NCI-H1694 treated with DMSO at 0.1 percent for 48 hours (cell line): ENCODE data around the gene CS.
A peak's percentile ranks its signal among the peaks of the same experiment; 100 is the strongest.
"Not testable (repeated sequence)": the region's sequence is repeated elsewhere in the genome, so short reads cannot be mapped to it uniquely, and the experiment has no call there.

Source experiments
- DNase-seq: peaks from one replicate; lab custom pipeline; 2025; lab: John Stamatoyannopoulos, UW

CS gene

GRCh38 chr12:56321027-56321426 is 20.9 kb upstream of the CS start:
- no peak for DNase-seq

GRCh38 chr12:56317675-56318074 is 17.5 kb upstream of the CS start:
- DNase-seq, result no peak

DNA sequence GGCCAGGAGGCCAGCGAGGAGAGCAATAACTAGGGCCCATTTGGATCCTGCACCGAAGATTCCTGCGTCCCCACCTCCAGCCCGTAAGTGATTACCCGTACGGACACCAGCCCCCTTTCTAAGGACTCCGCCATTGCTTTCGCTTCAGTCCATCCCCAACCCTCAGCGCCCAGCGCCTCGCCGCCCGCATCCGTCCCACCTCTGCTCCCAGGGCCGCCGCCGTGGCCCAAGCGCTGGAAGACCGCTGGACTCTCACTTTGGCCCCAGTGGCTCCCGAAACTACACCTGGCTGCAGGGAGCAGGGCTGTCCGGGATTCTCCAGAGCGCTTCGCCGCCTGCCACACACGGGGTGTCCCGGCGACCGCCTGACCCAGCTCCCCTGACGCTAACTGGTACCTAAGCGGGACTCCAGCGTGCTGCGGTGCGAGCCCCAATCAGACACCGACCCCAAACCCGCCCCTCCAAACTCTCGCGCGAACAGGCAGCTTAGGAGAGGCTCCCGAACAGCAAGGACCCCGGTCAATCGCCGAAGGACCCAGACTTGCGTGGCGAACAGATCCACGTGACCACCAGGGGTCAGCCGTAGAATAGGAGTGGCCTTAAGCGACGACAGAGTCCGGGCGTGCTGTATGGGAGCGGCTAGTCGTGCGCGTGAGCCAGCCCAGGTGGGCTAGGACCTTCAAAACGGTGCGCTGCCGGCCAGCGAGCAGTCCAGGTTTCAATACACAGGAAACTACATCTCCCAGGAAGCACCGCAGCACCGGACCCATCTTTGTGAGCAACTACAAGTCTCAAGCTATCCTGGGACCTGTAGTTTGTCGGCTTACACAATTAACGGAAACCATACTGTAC is 15.7 kb upstream of the CS start, which contains the start of gene CNPY2:
Gene CNPY2, minus strand, starts transcription at position 367 of the 852 bp plus-strand sequence. CDS start 771 bp downstream, outside the sequence.
- peak; percentile 95 for DNase-seq

GRCh38 chr12:56315249-56315621 is 15.1 kb upstream of the CS start:
- no peak for DNase-seq

DNA sequence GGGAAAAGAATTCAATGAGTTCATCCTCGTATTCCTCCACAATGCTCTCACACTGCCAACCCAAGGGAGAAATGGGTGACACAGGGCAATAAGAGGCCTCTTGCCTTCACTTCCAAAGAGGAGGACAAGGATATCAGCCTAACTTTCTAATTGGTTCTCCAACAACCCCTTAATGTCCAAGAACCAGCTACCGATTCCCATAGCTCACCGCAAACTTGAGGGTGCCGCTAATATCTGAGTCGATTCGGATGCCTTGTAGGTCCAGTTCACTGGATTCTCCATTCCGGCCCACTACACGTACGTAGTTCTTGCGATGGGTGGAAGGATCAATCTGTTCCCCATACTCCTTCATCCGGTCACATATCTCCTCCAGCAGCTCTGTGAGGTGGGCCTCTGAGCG is 10.9 kb upstream of the CS start:
- no peak for DNase-seq

DNA sequence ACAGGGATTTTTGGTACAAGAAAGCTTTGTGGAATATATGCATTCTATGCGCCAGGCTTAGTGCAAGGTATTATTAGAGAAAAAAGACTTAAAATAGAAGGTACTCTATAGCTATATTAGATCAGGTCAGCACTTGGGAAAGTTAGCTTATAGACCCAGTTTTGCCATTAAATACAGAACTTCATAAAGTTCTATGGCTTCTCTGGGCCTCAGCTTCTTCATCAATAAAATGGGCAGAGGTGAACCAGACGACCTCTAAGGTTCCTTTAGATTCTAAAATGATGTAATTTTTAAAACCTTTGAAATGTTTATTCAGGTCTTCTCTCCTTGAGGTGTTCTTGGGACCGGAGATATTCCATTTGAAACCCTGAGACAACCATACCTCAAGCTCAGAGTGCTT is 8.6 kb upstream of the CS start:
- no peak for DNase-seq

DNA sequence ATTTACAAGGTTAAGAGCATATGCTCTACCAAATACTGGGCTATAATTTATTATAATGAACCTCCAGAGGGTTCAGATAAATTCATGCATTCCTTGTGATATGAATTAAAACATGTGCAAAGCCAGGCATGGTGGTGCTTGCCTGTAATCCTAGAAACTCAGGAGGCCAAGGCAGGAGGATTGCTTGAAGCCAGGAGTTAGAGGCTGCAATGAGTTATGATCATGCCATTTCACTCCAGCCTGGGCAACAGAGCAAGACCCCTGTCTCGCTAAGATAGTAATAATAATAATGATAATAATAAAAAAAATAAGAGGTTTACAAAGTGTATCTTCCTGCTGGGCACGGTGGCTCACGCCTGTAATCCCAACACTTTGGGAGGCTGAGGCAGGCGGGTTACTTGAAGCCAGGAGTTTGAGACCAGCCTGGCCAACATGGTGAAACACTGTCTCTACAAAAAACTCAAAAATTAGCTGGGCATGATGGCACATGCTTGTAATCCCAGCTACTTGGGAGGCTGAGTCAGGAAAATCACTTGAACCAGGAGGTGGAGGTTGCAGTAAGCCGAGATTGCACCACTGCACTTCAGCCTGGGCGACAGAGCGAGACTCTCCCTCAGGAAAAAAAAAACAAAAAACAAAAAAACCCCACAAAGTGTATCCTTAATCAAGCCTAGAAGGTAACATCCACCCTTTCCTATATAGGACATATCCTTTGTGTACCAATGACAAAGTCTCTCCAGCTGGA is 7.3 kb upstream of the CS start:
- no peak for DNase-seq

DNA sequence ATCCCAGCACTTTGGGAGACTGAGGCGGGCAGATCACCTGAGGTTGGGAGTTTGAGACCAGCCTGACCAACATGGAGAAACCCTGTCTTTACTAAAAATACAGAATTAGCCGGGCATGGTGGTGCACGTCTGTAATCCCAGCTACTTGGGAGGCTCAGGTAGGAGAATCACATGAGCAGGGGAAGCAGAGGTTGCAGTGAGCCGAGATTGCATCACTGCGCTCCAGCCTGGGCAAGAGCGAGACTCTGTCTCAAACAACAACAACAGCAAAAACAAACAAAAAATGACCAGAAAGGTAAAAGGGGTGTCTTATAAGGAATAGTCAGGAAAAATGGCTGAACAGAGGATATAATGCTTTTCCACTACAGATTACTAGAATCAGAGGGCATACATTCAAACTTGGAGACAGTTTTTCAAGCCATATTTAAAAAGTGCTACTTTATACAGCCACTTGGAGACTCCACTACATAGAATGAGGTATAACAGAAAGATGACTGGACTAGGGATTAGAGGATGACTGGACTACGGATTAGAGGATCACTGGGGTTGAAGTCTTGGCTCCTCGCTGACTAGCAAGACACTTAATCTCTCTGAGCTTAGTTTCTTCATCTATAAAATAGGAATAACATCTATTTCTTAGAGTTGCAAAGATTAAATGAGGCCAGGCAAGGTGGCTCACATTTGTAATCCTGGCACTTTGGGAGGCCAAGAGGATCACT is 4.9 kb upstream of the CS start:
- no peak for DNase-seq

- no peak for DNase-seq
Measured at GRCh38 chr12:56304276-56304675, 4.1 kb upstream of the CS start.

GRCh38 chr12:56300644-56301464 is 724 bp upstream of the CS start:
- DNase-seq, result no peak

GRCh38 chr12:56299308-56299852 is 750 bp downstream of the CS start:
- DNase-seq, result no peak

GRCh38 chr12:56298828-56299227 is 1.3 kb downstream of the CS start:
- DNase-seq, result no peak

DNA sequence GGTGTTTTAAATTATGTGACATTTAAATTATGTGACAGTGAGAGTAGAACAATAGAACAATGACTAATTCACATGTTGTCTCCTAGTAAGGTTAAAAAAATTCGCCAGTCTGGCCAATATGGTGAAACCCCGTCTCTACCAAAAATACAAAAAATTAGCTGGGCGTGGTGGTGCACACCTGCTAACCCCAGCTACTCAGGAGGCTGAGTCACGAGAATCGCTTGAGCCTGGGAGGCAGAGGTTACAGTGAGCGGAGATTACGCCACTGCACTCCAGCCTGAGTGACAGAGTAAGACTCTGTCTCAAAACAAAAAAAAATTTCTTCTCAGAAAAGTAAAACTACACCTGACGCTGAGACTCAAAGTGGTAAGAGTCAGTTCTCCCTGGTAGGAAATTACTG is 2.7 kb downstream of the CS start:
- no peak for DNase-seq

DNA sequence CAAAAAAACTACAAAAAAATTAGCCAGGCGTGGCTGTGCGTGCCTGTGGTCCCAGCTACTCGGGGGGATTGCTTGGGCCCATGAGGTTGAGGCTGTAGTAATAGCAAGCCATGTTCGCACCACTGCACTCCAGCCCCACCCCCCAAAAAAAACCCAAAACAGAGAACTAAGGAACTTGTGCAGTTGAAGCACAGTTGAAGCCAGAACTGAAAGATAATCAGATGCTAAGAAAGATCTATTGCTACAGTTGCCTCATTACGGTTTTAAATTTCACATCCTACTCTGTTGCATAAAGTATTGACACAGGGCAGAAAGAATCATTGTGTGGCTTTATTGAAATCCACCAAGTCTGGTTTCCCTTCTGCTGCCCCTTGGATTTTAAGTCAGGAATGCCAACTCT is 3.8 kb downstream of the CS start:
- DNase-seq, result no peak

GRCh38 chr12:56293795-56294194 is 6.3 kb downstream of the CS start:
- no peak for DNase-seq

DNA sequence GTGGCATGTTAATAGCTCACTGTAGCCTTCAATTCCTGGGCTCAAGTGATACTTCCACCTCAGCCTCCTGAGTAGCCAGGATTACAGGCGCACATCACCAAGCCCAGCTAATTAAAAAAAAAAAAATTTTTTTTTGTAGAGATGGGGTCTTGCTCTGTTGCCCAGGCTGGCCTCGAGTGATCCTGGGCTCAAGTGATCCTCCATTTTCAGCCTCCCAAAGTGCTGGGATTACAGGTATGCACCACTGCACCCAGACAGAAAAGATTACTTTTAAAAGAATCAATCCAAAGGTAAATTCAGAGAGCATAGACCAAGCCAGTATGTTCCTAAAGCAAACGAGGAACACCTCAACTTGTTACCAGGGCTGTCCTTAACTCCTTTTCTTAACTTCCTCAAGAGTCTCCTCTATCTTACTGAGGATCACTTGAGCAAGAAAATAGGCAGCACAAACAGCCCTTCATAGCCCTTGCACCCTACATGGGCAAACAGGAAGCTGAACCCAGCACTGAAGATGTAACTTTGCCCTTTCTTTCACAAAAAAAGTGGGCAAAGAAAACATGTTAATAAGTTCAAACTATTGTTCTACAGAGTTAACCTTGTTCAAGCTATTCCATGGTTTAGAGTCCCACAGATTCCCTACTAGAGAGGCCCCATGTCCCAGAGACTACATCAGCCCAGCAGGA is 11.3 kb downstream of the CS start:
- no peak for DNase-seq

- no peak for DNase-seq
Measured at GRCh38 chr12:56286044-56286830, 13.9 kb downstream of the CS start.

- not testable (repeated sequence) for DNase-seq
Measured at GRCh38 chr12:56284263-56284662, 15.9 kb downstream of the CS start.

- DNase-seq, result no peak
Measured at GRCh38 chr12:56282579-56282978, 17.6 kb downstream of the CS start.

DNA sequence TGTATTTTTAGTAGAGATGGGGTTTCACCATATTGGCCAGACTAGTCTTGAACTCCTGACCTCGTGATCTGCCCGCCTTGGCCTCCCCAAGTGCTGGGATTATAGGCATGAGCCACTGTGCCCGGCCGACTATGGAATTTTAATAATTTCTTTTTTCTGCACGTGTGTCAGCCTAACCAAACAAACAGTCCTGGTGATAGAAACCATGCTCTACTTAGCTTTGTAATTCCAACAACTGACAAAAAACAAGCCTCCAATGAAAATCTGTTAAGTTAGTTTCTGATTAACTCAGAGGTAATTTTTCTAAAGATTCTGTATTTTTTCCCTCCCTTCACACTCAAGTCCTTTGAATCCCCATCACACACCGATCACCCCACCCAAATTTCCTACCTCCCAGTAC is 18.1 kb downstream of the CS start:
- DNase-seq, result no peak
